Keratinocyte (primary cell): ENCODE measurements around the gene MAP1LC3B.

Source experiments
- EZH2 ChIP-seq: IDR thresholded peaks from one replicate; pipeline ENCODE4 v1.6.1; 2012; ENCODE audit warnings: inconsistent platforms, mild to moderate bottlenecking, low read length, moderate library complexity
- TF ChIP-seq, protein P1 (sequence below), 3 experiments: IDR thresholded peaks in 1 of 3; conservative IDR thresholded peaks in 1 of 3; optimal IDR thresholded peaks in 1 of 3; 2 replicates in 2 of 3; 3 replicates in 1 of 3; pipeline versions ENCODE3 to v1.5.1; 2011; ENCODE audit warnings: low read length in 3 of 3, mild to moderate bottlenecking in 3 of 3, moderate library complexity in 2 of 3, control low read depth in 1 of 3, inconsistent platforms in 1 of 3; ENCODE audit not compliant: insufficient read depth in 2 of 3; ENCODE audit errors: extremely low read depth in 1 of 3

DNA sequence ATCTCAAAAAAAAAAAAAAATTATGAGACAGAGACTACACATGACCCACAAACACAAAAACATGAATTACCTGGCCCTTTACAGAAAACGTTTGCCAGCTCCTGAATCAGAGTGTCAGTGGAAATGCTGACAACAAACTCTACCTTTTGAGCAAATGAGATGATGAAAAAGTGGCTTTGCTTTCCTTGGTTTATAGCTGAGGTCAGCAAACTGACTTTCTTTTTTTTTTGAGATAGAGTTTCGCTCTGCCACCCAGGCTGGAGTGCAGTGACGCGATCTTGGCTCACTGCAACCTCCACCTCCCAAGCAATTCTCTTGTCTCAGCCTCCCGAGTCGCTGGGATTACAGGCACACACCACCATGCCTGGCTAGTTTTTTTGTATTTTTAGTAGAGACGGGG is 54.3 kb downstream of the MAP1LC3B start:
- TF ChIP-seq, protein P1, sequence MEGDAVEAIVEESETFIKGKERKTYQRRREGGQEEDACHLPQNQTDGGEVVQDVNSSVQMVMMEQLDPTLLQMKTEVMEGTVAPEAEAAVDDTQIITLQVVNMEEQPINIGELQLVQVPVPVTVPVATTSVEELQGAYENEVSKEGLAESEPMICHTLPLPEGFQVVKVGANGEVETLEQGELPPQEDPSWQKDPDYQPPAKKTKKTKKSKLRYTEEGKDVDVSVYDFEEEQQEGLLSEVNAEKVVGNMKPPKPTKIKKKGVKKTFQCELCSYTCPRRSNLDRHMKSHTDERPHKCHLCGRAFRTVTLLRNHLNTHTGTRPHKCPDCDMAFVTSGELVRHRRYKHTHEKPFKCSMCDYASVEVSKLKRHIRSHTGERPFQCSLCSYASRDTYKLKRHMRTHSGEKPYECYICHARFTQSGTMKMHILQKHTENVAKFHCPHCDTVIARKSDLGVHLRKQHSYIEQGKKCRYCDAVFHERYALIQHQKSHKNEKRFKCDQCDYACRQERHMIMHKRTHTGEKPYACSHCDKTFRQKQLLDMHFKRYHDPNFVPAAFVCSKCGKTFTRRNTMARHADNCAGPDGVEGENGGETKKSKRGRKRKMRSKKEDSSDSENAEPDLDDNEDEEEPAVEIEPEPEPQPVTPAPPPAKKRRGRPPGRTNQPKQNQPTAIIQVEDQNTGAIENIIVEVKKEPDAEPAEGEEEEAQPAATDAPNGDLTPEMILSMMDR (optimal IDR thresholded peaks at IDR 0.05 in 1 of 3, IDR thresholded peaks at IDR 0.05 in 1 of 3, conservative IDR thresholded peaks at IDR 0.05 in 1 of 3; ENCODE audit: extremely low read depth in 1 of 3, insufficient read depth in 2 of 3, low read length in 3 of 3), result no peak
- no peak for TF ChIP-seq EZH2
